ENCODE measurements around the gene FMNL2.

Gene FMNL2

GRCh38 chr2:152676461-152676860 is 341.5 kb downstream of the FMNL2 start:
- no peaks in the 10 kb centered on the region for H3K9me3 ChIP-seq (ENCODE audit: low read length)
- no peaks in the 10 kb centered on the region for H3K27me3 ChIP-seq (ENCODE audit: insufficient read depth, low read length)
- H3K4me2 ChIP-seq (ENCODE audit: low read length) = no peak overlapping the region
- no peak overlapping the region for H3K4me3 ChIP-seq (ENCODE audit: low read depth, low read length, poor library complexity, severe bottlenecking)
- H2AFZ ChIP-seq (ENCODE audit: low read length) = no peak overlapping the region
- no peak overlapping the region for H3K27ac ChIP-seq (ENCODE audit: low read depth, low read length, poor library complexity, severe bottlenecking)
- no peak for TF ChIP-seq EZH2 (IDR thresholded peaks at IDR 0.05; ENCODE audit: borderline replicate concordance, low read length)
- TF ChIP-seq CTCF (IDR thresholded peaks at IDR 0.05; ENCODE audit: low read length) = no peak
- H4K20me1 ChIP-seq (ENCODE audit: insufficient read depth, low read length) = no peaks in the 10 kb centered on the region
- no peaks in the 10 kb centered on the region for H3K79me2 ChIP-seq (ENCODE audit: insufficient read depth, low read length)
- H3K36me3 ChIP-seq (ENCODE audit: insufficient read depth, low read length) = peaks cover 95% of the 10 kb centered on the region
- H3K4me1 ChIP-seq (ENCODE audit: insufficient read depth, low read length, severe bottlenecking) = no peaks in the 10 kb centered on the region
- H3K9me2 ChIP-seq (ENCODE audit: low read depth, low read length) = no peaks in the 10 kb centered on the region
- H3F3A ChIP-seq (ENCODE audit: insufficient read depth, low read length) = no peaks in the 10 kb centered on the region
- H3K9ac ChIP-seq (ENCODE audit: low read length) = no peak overlapping the region

GRCh38 chr2:152678808-152679207 is 343.8 kb downstream of the FMNL2 start:
- Histone ChIP-seq H3K4me2 (ENCODE audit: low read length) (no peak overlapping the region), H3K9me3 (ENCODE audit: low read length) (no peaks in the 10 kb centered on the region), H3K4me3 (ENCODE audit: low read depth, low read length, poor library complexity, severe bottlenecking) (no peak overlapping the region), H3K27ac (ENCODE audit: low read depth, low read length, poor library complexity, severe bottlenecking) (no peak overlapping the region), H3K27me3 (ENCODE audit: insufficient read depth, low read length) (no peaks in the 10 kb centered on the region), H3K9ac (ENCODE audit: low read length) (no peak overlapping the region), H3K4me1 (ENCODE audit: insufficient read depth, low read length, severe bottlenecking) (no peaks in the 10 kb centered on the region), H3K9me2 (ENCODE audit: low read depth, low read length) (no peaks in the 10 kb centered on the region), H3F3A (ENCODE audit: insufficient read depth, low read length) (no peaks in the 10 kb centered on the region), H4K20me1 (ENCODE audit: insufficient read depth, low read length) (no peaks in the 10 kb centered on the region), H3K36me3 (ENCODE audit: insufficient read depth, low read length) (peaks cover 95% of the 10 kb centered on the region), H3K79me2 (ENCODE audit: insufficient read depth, low read length) (peaks cover 7% of the 10 kb centered on the region; the same call in 1 of the 2 replicates), H2AFZ (ENCODE audit: low read length) (no peak overlapping the region)
- TF ChIP-seq EZH2 (IDR thresholded peaks at IDR 0.05; ENCODE audit: borderline replicate concordance, low read length) (no peak), CTCF (IDR thresholded peaks at IDR 0.05; ENCODE audit: low read length) (no peak)

- Histone ChIP-seq H3K4me3 (ENCODE audit: low read depth, low read length, poor library complexity, severe bottlenecking) (no peak overlapping the region), H3K36me3 (ENCODE audit: insufficient read depth, low read length) (peaks cover 80% of the 10 kb centered on the region), H3K9ac (ENCODE audit: low read length) (no peak overlapping the region), H3K4me2 (ENCODE audit: low read length) (no peak overlapping the region), H3K9me3 (ENCODE audit: low read length) (no peaks in the 10 kb centered on the region), H3K27me3 (ENCODE audit: insufficient read depth, low read length) (no peaks in the 10 kb centered on the region), H3K4me1 (ENCODE audit: insufficient read depth, low read length, severe bottlenecking) (no peaks in the 10 kb centered on the region), H4K20me1 (ENCODE audit: insufficient read depth, low read length) (no peaks in the 10 kb centered on the region), H3K9me2 (ENCODE audit: low read depth, low read length) (no peaks in the 10 kb centered on the region), H3F3A (ENCODE audit: insufficient read depth, low read length) (no peaks in the 10 kb centered on the region), H3K79me2 (ENCODE audit: insufficient read depth, low read length) (peaks cover 22% of the 10 kb centered on the region), H3K27ac (ENCODE audit: low read depth, low read length, poor library complexity, severe bottlenecking) (no peak overlapping the region), H2AFZ (ENCODE audit: low read length) (no peak overlapping the region)
- TF ChIP-seq CTCF (IDR thresholded peaks at IDR 0.05; ENCODE audit: low read length) = no peak
- no peak for TF ChIP-seq EZH2 (IDR thresholded peaks at IDR 0.05; ENCODE audit: borderline replicate concordance, low read length)
These were observed 347.7 kb downstream of the FMNL2 start for GRCh38 chr2:152682663-152683062.
